NCI-H748 treated with DMSO at 0.1 percent for 48 hours (cell line): ENCODE data around the gene NEB.

Experiments used
- DNase-seq: peaks from one replicate; lab custom pipeline; 2025; lab: John Stamatoyannopoulos, UW

The NEB gene, protein sequence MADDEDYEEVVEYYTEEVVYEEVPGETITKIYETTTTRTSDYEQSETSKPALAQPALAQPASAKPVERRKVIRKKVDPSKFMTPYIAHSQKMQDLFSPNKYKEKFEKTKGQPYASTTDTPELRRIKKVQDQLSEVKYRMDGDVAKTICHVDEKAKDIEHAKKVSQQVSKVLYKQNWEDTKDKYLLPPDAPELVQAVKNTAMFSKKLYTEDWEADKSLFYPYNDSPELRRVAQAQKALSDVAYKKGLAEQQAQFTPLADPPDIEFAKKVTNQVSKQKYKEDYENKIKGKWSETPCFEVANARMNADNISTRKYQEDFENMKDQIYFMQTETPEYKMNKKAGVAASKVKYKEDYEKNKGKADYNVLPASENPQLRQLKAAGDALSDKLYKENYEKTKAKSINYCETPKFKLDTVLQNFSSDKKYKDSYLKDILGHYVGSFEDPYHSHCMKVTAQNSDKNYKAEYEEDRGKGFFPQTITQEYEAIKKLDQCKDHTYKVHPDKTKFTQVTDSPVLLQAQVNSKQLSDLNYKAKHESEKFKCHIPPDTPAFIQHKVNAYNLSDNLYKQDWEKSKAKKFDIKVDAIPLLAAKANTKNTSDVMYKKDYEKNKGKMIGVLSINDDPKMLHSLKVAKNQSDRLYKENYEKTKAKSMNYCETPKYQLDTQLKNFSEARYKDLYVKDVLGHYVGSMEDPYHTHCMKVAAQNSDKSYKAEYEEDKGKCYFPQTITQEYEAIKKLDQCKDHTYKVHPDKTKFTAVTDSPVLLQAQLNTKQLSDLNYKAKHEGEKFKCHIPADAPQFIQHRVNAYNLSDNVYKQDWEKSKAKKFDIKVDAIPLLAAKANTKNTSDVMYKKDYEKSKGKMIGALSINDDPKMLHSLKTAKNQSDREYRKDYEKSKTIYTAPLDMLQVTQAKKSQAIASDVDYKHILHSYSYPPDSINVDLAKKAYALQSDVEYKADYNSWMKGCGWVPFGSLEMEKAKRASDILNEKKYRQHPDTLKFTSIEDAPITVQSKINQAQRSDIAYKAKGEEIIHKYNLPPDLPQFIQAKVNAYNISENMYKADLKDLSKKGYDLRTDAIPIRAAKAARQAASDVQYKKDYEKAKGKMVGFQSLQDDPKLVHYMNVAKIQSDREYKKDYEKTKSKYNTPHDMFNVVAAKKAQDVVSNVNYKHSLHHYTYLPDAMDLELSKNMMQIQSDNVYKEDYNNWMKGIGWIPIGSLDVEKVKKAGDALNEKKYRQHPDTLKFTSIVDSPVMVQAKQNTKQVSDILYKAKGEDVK (N-terminal part only)

DNA sequence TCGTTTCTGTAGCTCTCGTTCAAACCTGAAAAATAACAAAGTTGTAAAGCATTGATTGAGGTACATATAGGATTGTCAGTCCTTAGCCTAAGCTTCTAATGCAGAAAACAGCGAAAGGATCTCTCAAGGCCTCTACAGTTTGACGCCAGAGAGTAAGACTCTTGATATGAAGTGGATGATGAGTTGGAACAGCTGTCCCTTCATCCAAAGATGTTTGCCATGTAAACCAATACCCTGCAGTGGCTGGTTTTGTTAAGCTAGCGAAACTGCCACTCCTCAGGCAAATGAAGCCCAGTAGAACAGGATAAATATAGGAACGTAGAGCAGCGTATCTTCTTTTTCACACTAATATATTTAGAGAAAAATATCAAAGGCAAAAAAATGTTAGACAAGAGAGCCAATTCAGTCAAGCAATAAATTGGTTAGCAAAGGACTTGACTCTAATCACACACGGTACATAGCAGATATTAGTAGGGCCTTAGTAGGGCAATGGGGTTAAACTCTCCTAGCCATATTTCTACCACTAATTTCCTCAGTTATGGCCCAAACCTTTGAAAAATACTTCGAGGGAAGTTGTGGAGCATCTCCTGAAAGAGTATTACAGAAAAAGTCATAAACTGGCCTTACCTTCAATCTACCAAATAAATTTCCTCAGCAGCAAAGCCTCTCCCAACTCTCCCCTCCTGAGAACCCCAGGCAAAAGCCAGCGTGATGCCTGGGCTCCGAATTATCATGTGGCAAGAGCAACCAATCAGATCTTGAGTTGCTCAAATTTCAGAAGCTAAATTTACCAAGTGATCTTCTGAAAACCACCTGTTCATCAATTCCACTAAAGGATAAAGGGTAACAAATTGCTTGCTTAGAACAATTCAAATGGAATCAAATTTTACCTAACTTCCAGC lies at the start of gene NEB:
TSS of gene NEB (minus strand) at position 706 of the 902 bp plus-strand sequence. CDS start 1,320 bp downstream, outside the sequence.
- DNase-seq = peak; percentile 48

DNA sequence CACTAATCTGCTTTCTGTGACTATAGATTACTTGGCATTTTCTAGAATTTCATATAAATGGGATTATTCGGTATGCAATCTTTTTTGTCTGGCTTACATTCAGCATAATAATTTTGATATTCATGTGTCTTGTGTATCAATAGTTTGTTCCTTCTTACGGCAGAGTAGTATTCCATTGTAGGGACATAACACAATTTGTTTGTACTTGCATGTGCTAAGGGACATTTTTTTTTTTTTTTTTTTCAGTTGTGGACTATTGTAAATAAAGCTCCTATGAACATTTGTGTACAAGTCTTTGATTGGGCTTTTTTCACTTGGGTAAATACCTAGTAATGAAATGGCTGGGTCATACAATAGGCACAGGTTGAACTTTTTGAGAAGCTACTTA lies 48.9 kb upstream of the NEB start:
- DNase-seq = no peak

DNA sequence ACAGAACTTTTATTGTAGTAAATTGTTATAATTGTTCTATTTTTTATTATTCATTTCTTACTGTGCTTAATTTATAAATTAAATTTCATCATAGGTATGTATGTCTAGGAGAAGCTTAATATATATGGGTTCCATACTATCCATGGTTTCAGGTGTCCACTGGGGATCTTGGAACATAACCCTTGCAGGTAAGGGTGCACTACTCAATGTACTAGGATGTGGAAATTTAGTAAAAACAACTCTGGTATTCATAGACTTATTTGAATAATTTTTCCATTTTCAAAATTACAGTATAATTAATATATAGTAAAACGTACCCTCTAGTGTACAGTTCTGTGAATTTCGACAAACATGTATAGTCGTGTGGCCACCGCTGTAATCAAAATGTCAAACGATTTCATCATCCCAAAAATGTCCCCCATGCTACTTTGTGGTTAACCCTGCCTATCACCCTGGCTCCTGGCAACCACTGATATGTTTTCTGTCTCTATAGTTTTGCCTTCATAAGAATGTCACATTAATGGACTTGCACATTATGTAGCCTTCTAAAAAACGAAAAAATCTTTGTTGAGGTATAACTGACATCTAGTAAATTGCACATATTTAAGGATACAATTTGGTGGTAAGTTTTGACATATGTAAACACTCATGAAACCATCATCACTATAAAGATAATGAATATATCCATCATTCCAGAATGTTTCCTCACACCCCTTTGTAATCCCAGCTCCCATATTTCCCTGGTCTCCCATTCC lies 48.3 kb upstream of the NEB start:
- no peak for DNase-seq

DNA sequence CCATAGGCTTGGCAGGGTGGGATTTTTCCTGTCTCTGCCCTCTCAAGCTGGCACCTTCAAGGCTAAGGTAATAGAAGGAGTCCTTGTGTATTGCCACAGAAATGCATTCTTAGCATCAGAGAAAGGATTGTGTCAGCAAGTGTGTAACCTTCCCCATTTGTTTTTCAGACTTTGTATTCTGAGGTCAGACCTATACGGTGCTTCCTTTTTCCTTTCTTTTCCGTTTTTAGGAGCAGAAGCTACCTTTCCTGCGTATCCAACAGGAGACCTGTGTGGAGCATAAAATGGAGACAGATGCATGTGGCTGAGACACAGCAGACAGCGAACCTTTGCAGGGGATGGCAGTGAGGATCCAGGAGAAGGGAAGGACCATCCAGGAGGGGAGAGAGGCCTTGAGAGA lies 47.4 kb upstream of the NEB start:
- no peak for DNase-seq

DNA sequence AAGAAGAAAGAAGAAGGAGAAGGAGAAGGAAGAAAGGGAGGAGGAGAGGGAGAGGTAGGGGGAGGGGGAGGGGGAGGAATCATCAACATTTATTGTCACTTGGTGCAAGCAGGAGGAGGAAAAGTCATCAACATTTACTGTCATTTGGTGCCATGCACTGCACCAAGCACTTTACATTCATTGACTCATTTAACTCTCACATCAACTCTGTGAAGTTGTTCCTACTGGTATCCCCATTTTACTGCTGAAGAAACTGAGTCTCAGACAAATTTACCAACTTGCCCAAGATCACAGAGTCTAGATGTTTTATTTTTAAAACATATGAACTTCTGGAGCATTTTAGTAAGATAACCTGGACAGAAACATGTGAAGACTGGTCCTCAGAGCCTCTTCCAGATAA lies 46.7 kb upstream of the NEB start:
- DNase-seq = no peak

DNA sequence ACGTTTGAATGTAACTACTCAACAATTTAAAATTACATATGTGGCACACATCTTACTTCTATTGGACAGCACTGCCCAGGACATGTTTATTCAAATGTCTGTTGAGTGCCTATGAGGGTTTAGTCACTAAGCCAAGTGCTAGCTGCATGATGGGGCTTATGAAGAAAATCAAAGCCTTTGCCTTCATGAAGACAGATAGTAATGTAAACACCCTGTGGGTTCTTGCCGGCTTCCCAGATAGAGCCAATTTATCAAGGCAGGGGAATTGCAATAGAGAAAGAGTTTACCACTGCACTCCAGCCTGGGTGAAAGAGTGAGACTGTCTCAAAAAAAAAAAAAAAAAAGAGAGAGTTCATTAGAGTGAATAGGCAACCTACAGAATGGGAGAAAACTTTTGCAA lies 43.7 kb upstream of the NEB start:
- no peak for DNase-seq

DNA sequence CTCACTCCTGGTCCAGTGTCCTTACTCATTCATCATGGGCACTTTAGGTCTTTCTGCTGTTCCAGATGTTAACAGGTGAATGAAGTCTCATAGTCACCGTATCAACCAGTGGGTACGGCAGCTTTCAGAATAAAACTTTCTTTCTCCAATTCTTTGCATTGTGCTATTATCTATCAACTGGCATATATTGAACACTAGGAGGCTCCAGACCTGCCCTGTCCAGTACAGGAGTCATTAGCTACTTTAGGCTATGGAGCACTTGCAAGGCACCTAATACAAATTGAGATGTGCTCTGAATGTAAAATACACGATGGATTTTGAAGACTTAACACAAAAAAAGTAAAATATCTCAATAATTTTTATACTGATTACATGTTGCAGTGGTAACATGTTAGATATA lies 43.2 kb upstream of the NEB start:
- DNase-seq = no peak

DNA sequence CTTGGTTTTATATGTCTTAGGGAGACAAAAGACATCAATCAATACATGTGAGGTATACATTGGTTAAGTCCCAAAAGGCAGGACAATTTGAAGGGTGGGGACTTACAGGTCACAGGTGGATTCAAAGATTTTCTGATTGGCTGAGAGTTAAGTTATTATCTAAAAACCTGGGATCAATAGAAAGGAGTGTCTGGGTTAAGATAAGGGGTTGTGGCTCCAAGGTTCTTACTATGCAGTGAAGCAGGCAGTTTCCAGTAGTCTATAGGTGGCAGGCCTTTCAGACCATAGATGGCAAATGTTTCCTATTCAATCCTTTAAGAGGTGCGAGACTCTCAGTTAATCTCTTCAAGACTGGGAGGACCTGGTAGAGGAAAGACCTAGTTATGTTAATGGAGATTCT lies 42.1 kb upstream of the NEB start:
- DNase-seq = no peak

DNA sequence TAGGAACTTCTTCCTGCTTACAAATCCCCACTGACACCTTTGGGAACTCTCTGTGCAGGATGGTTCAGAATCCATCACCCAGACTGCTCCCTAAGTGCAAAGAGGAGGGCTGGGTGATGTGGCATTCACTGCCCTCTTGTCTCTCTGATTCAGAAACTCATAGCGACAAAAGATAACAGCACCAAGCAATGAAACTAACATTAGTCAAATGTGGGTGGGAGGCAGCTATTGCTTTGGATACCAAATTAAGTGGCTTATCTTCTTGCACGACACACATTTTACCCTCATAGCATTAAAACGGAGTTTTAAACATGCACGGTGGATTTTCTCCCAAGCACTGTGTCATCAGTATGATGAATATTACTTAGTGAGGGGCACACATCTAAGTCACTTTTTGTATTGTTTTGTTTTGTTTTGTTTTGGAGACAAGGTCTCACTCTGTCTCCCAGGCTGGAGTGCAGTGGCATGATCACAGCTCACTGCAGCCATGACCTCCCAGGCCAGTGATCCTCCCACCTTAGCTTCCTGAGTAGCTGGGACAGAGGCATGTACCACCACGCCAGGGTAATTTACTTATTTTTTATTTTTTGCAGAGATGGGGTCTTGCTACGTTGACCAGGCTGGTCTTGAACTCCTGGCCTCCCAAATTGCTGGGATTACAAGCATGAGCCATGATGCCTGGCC lies 40.9 kb upstream of the NEB start:
- DNase-seq = no peak

DNA sequence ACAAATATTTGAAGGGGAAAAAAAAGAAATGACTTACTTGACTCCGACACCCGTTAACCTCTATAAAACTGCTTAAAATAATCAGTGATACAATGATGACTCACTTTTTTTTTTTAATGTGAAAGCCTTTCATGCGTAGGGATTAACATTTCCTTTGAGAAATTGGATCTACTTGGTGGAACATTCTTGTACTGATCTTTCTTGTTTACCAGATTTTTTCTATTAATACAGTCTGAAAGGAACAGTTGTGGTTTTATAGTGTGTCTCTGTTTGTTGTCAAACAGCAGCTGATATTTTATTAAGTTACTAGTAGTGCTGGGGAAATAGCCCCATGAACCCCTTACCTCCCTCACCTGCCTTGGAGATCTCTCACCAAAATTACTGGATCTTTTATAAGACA lies 40.2 kb upstream of the NEB start:
- DNase-seq = no peak

DNA sequence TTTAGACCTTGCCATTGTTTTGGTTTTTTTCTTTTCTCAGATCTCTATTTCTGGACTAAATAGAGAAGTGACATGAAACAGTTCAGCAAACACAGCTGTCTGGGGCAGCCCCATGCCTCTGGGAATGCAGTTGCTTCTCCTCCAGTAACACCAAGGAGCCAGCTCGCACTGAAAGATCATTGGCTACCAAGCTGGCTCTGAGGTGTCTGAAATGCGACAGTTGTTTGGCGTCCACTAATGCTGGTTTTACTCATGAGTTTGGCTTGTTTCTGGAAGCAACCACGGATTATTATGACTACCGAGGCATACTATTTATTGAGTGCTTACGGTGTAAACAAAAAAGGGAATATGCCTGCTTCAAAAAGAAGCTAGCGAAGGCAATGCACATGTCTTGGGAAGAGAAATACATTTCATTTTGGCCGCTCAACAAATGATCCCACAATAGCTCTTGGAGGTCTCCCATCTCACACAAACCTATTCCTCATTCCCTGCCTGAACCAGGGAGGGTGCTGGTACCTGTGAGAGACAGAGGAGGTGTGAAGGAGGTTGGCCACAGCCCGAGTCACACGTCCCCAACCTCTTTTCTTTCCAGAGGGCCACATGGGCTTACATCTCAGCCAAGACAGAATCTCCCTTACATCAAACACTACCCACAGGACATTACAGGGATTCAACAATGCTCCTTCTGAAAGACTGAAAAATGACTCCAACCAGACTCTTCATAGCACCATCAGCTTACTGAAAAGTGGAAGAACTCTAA lies 37.5 kb upstream of the NEB start:
- DNase-seq = no peak

DNA sequence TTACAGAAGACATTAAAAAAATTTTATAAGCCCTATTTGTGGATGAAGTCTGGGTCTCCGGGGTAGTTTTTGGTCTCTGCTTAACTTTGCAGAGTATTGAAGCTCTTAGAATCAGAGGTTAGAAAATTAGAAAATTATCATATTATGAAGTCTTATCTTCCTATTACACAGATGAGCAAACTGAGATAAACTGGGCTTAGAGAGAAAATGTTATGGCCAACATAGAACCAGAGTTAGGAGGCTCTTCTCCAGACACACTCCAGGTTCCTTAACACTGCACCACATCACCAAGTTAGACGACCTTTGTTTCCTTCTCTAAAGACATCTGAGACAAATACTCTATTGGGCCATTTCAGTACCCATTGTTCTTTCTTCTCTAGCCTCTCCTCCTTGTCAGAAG lies 36.7 kb upstream of the NEB start:
- DNase-seq = no peak

DNA sequence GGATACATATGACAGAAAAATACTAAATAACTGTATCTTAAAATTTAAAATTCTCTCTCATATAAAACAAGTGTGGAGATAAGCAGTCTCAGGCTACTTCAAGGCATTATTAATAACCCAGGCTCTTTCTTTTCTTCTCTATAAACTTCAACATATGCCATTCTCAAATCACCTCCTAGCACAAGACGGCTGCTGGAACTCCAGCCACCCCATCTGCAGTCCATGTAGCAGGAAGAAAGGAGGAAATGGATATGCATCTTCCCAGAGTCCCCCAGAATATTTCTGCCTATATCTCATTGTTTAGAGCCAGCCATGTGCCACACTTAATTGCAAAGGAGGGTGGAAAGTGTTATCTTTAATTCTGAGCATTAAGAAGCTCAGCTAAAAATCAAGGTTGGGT lies 35.3 kb upstream of the NEB start:
- DNase-seq = no peak

DNA sequence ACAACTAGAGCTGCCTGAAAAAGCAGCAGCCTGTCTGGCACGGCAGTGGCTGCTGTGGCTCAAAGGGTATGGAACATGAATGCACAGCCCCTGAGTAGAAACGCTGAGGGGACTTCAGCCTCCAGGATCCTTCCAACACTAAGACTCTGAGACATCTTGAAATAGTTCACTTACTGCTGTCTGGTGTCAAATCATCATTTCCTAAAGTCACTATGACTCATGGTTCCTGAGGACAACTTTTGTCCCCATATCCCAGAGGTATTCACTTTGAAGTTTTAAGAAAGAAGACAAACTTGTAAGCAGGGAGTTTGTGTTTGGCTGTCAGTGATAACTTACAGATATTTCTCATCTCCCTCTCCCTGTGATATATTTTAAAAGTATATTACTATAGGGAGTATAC lies 33.3 kb upstream of the NEB start:
- no peak for DNase-seq

DNA sequence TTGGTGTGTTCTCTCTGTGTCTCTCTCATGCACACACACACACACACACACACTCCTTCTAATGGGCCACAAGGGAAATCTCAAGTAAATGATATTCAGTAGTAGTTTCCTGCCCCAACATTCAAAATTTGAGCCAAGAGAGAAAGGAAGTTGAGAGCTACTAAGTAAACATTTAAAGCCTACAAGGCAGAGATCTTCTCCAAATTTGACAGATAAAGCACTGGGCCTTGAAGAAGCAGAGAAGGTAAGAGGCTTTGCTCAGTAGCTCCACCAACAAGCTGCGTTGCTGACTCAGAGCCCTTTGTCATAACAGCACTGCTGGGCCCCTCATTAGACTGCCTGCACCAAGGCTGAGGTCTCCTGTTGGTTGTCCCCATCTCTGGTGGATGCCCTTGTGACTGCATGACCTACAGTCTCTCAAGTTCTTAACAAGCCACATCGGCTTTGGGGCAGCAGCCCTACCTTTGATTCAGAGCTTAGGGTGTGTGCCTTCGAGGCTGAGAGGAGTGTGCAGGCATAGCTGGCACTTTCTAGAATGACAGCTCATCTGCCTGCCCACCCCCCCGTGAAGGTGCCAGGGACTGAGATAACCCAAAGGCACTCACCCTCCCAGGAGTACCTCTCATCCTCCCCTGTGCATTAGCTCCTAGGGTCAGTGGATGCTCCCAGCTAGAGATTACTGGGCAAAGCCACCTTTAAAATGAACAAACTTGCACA lies 32.3 kb upstream of the NEB start:
- no peak for DNase-seq

DNA sequence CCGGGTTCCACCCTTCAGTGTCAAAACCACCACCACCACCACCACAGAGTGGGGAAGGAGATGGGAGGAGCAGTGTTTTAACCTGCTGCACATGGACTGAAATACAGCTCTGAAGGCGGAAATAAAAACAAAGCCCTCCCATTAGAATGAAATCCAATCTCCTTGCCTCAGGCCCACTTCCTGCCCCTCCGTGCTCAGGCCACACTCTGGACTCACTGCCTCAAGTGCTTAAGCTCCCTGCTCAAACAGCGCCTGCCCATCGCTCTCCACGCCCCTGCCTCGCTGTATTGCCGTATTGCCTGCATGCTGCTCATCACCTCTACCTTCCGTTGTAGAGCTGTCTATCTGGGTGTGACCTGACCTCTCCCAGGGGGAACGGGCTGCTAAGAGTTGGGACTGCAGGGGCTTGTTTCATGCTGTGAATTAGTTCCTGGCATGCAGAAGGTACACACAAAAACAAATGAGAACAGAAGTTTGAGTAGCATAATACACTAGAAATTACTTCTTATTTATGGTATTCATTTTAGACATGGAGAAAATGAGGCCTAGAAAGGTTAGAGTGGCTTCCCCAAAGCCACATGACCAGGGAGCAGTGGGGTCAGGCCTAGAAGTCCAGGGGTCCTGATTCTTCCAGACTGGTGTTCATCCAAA lies 31.6 kb upstream of the NEB start:
- DNase-seq = peak; percentile 29

DNA sequence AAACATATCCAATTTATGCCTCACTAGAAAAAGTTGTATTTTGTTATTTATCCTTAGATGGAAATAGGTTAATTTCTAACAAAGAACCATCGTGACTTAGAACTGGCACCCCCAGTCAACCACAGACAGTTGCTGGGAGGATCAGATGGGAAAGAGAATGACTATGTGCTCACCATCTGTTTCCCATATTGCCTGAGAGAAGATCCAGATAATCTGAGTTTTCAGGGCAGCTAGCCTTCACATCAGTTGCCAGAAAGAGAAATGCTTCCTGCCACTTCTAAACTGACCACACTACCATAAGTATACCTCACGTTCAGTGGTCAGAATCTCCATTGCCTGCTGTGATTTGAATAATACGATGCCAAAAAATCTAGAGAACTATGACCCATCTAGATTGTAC lies 28.4 kb upstream of the NEB start:
- DNase-seq = no peak

DNA sequence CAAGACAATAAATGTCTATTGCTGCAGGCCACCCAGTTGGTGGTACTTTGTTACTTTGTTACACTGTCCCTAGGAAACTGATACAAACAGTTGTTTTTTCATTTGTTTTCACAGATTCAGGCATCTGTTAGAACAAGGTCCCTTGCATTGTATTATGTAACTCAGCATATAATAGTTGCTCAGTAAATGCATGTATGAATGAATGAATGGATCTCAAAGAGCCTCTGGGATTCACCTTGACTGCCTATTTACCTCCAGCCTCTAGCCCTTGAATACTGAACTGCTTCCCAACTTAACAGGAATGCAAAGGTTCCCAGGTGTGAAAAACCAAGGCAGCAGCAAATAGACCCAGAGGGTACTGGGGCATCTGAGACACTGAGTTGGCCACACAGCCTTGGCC lies 27.4 kb upstream of the NEB start:
- DNase-seq = no peak
